Liver (tissue), 9 donors: Measurements from ENCODE around the gene SGCD. TPM values are rescaled to one million over a fixed set of nuclear protein-coding genes. Genes with fewer than 3 reads are reported as not detected.

Source experiments
- DNase-seq: peaks from one replicate; pipeline ENCODE4 v3.0.0-alpha.2; 2017; ENCODE audit warnings: low spot score
- H3K27ac ChIP-seq, 2 donors: one replicate each; pipeline ENCODE4 v1.7.0; 2013; ENCODE audit warnings: inconsistent platforms in 2 of 2, low read length in 2 of 2, control low read depth in 1 of 2, low read depth in 1 of 2, mild to moderate bottlenecking in 1 of 2
- H3K27me3 ChIP-seq, 4 donors: one replicate each; pipeline versions ENCODE4 v1.6.1 to v1.7.0; 2013; ENCODE audit warnings: low read length in 3 of 4, inconsistent platforms in 1 of 4, mild to moderate bottlenecking in 1 of 4, moderate library complexity in 1 of 4; ENCODE audit not compliant: control insufficient read depth in 4 of 4, insufficient read depth in 4 of 4
- H3K36me3 ChIP-seq, 4 donors: one replicate each; pipeline versions ENCODE4 v1.6.1 to v1.7.0; 2013; ENCODE audit warnings: low read length in 3 of 4, mild to moderate bottlenecking in 3 of 4, low read depth in 1 of 4, moderate library complexity in 1 of 4; ENCODE audit not compliant: control insufficient read depth in 4 of 4, insufficient read depth in 3 of 4
- H3K4me1 ChIP-seq, 4 donors: one replicate each; pipeline versions ENCODE4 v1.6.1 to v1.7.0; 2013; ENCODE audit warnings: low read length in 3 of 4, mild to moderate bottlenecking in 3 of 4, moderate library complexity in 1 of 4; ENCODE audit not compliant: control insufficient read depth in 4 of 4, insufficient read depth in 4 of 4
- H3K4me3 ChIP-seq, 3 donors: one replicate each; pipeline versions ENCODE4 v1.6.1 to v1.7.0; 2013; ENCODE audit warnings: low read length in 3 of 3, control low read depth in 1 of 3, low read depth in 1 of 3, mild to moderate bottlenecking in 1 of 3
- H3K9ac ChIP-seq, 2 donors: one replicate each; pipeline ENCODE4 v1.7.0; 2013; ENCODE audit warnings: low read length in 2 of 2, mild to moderate bottlenecking in 2 of 2, moderate library complexity in 2 of 2, control low read depth in 1 of 2, low read depth in 1 of 2
- H3K9me3 ChIP-seq, 4 donors: one replicate each; pipeline versions ENCODE4 v1.6.1 to v1.7.0; 2013; ENCODE audit warnings: low read length in 3 of 4; ENCODE audit not compliant: control insufficient read depth in 4 of 4
- EGR1 ChIP-seq, 2 donors: IDR thresholded peaks; 2 replicates each; pipeline ENCODE4 v1.6.1; 2016 to 2018; ENCODE audit warnings: antibody characterized with exemption in 2 of 2, low read depth in 2 of 2
- FOXA1 ChIP-seq: IDR thresholded peaks from 2 replicates; pipeline ENCODE4 v1.6.1; 2016; ENCODE audit warnings: antibody characterized with exemption
- FOXA2 ChIP-seq: IDR thresholded peaks from 2 replicates; pipeline ENCODE4 v1.6.1; 2016; ENCODE audit warnings: antibody characterized with exemption
- GABPA ChIP-seq, 2 donors: IDR thresholded peaks in 1 of 2; conservative IDR thresholded peaks in 1 of 2; 2 replicates each; pipeline ENCODE4 v1.6.1; 2016; ENCODE audit warnings: antibody characterized with exemption in 2 of 2, mild to moderate bottlenecking in 1 of 2, moderate library complexity in 1 of 2
- HNF4A ChIP-seq, 2 donors: conservative IDR thresholded peaks; 2 replicates each; pipeline ENCODE4 v1.6.1; 2016; ENCODE audit warnings: antibody characterized with exemption in 2 of 2, mild to moderate bottlenecking in 2 of 2
- HNF4G ChIP-seq: IDR thresholded peaks from 2 replicates; pipeline ENCODE4 v1.6.1; 2016; ENCODE audit warnings: antibody characterized with exemption
- JUND ChIP-seq, 2 donors: IDR thresholded peaks; 2 replicates each; pipeline ENCODE4 v1.6.1; 2016; ENCODE audit warnings: antibody characterized with exemption in 2 of 2
- MAX ChIP-seq: IDR thresholded peaks from 2 replicates; pipeline ENCODE4 v1.6.1; 2016; ENCODE audit warnings: antibody characterized with exemption
- NR2F2 ChIP-seq: IDR thresholded peaks from 2 replicates; pipeline ENCODE4 v1.6.1; 2016; ENCODE audit warnings: antibody characterized with exemption
- RAD21 ChIP-seq, 2 donors: IDR thresholded peaks; 2 replicates each; pipeline ENCODE4 v1.6.1; 2016; ENCODE audit warnings: antibody characterized with exemption in 2 of 2, mild to moderate bottlenecking in 2 of 2
- RXRA ChIP-seq, 2 donors: IDR thresholded peaks; 2 replicates each; pipeline ENCODE4 v1.6.1; 2017 to 2018; ENCODE audit warnings: antibody characterized with exemption in 2 of 2, mild to moderate bottlenecking in 1 of 2
- SP1 ChIP-seq: IDR thresholded peaks from 2 replicates; pipeline ENCODE4 v1.6.1; 2018; ENCODE audit warnings: antibody characterized with exemption, mild to moderate bottlenecking
- TAF1 ChIP-seq: conservative IDR thresholded peaks from 2 replicates; pipeline ENCODE4 v1.6.1; 2016; ENCODE audit warnings: antibody characterized with exemption, mild to moderate bottlenecking
- YY1 ChIP-seq: IDR thresholded peaks from 2 replicates; pipeline ENCODE4 v1.6.1; 2016; ENCODE audit warnings: antibody characterized with exemption, mild to moderate bottlenecking
- ZBTB33 ChIP-seq: IDR thresholded peaks from 2 replicates; pipeline ENCODE4 v1.6.1; 2016; ENCODE audit warnings: antibody characterized with exemption
- WGBS: extraction: QIAGEN DNeasy Blood & Tissue Kit; methylation state at CpG from one replicate; pipeline ENCODE4 v1.1.7; 2013; 5-methylcytosine and 5-hydroxymethylcytosine counted together
- polyA plus RNA-seq, 2 donors: library from polyadenylated mRNA; stranded (reverse) in 1 of 2; unstranded in 1 of 2; fragments of 200-250 nt in 1 of 2; fragments of >200 nt in 1 of 2; fragmentation: Nextera tagmentation in 1 of 2; extraction: Ambion mirVana in 1 of 2; gene quantifications; one replicate each; pipeline versions ENCODE4 v1.2.1 to v1.2.3, GENCODE V29; 2013 to 2015
- total RNA-seq, 2 donors: library from RNA; depleted of rRNA; stranded (reverse); fragments of >200 nt; gene quantifications; one replicate each; pipeline ENCODE4 v1.2.3, GENCODE V29; 2014
- TF ChIP-seq, protein P1 (sequence below): IDR thresholded peaks from 2 replicates; pipeline ENCODE4 v1.6.1; 2016; ENCODE audit warnings: antibody characterized with exemption
- TF ChIP-seq, protein P2 (sequence below): IDR thresholded peaks from 2 replicates; pipeline ENCODE4 v1.6.1; 2016; ENCODE audit warnings: antibody characterized with exemption, mild to moderate bottlenecking
- TF ChIP-seq, protein P3 (sequence below): fragments of 150-350 bp; IDR thresholded peaks from 2 replicates; pipeline ENCODE4 v1.5.1; 2017; ENCODE audit warnings: improper control_type of control experiment, low read depth, low read length; ENCODE audit not compliant: missing input control
- donor health status: healthy.
- donor health status: healthy.
- donor health status: healthy.
- donor health status: healthy.
- donor health status: healthy.

Gene SGCD
- total and polyA plus RNA-seq, 4 donors: 0.35 to 1.7 (median 1.0) TPM

DNA sequence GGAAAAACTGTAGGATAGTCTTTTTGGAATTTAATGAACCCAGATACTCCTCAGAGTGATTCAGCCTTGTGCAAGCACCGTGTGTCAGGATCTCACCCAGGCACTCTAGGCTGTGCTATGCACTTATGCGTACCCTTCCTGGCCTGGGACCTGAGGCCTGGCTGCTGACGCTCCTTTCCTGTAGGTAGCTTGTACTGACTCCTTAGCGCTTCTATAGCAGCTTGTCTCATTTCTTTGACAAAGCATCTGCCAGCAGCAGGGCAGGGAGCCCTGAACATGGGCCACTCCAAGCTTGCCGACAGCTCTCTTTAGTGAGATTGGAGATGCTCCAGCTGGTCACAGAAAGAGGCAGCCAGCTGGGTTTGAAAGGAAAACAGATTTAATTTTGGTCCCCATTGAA lies 147.3 kb downstream of the SGCD start:
- Histone ChIP-seq H3K36me3 (no peaks in the 10 kb centered on the region), H3K27ac (no peak overlapping the region), H3K27me3 (no peaks in the 10 kb centered on the region), H3K4me1 (peaks cover 0 to 8% (median 0%) of the 10 kb centered on the region in 4 donors), H3K9me3 (no peaks in the 10 kb centered on the region), H3K9ac (no peak overlapping the region), H3K4me3 (no peak overlapping the region)
- TF ChIP-seq FOXA1: no peak
- TF ChIP-seq TAF1: no peak
- TF ChIP-seq YY1: no peak
- TF ChIP-seq GABPA (IDR thresholded peaks at IDR 0.05 in 1 of 2, conservative IDR thresholded peaks at IDR 0.05 in 1 of 2): no peak
- TF ChIP-seq RAD21 (IDR thresholded peaks at IDR 0.05): no peak
- no peak for TF ChIP-seq HNF4A (conservative IDR thresholded peaks at IDR 0.05)
- no peak for TF ChIP-seq FOXA2
- TF ChIP-seq EGR1 (IDR thresholded peaks at IDR 0.05; ENCODE audit: low read depth in 2 of 2): no peak
- TF ChIP-seq, protein P1, sequence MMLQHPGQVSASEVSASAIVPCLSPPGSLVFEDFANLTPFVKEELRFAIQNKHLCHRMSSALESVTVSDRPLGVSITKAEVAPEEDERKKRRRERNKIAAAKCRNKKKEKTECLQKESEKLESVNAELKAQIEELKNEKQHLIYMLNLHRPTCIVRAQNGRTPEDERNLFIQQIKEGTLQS: no peak
- no peak for TF ChIP-seq HNF4G
- TF ChIP-seq, protein P2, sequence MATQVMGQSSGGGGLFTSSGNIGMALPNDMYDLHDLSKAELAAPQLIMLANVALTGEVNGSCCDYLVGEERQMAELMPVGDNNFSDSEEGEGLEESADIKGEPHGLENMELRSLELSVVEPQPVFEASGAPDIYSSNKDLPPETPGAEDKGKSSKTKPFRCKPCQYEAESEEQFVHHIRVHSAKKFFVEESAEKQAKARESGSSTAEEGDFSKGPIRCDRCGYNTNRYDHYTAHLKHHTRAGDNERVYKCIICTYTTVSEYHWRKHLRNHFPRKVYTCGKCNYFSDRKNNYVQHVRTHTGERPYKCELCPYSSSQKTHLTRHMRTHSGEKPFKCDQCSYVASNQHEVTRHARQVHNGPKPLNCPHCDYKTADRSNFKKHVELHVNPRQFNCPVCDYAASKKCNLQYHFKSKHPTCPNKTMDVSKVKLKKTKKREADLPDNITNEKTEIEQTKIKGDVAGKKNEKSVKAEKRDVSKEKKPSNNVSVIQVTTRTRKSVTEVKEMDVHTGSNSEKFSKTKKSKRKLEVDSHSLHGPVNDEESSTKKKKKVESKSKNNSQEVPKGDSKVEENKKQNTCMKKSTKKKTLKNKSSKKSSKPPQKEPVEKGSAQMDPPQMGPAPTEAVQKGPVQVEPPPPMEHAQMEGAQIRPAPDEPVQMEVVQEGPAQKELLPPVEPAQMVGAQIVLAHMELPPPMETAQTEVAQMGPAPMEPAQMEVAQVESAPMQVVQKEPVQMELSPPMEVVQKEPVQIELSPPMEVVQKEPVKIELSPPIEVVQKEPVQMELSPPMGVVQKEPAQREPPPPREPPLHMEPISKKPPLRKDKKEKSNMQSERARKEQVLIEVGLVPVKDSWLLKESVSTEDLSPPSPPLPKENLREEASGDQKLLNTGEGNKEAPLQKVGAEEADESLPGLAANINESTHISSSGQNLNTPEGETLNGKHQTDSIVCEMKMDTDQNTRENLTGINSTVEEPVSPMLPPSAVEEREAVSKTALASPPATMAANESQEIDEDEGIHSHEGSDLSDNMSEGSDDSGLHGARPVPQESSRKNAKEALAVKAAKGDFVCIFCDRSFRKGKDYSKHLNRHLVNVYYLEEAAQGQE: no peak
- TF ChIP-seq, protein P3, sequence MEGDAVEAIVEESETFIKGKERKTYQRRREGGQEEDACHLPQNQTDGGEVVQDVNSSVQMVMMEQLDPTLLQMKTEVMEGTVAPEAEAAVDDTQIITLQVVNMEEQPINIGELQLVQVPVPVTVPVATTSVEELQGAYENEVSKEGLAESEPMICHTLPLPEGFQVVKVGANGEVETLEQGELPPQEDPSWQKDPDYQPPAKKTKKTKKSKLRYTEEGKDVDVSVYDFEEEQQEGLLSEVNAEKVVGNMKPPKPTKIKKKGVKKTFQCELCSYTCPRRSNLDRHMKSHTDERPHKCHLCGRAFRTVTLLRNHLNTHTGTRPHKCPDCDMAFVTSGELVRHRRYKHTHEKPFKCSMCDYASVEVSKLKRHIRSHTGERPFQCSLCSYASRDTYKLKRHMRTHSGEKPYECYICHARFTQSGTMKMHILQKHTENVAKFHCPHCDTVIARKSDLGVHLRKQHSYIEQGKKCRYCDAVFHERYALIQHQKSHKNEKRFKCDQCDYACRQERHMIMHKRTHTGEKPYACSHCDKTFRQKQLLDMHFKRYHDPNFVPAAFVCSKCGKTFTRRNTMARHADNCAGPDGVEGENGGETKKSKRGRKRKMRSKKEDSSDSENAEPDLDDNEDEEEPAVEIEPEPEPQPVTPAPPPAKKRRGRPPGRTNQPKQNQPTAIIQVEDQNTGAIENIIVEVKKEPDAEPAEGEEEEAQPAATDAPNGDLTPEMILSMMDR: no peak
- no peak for TF ChIP-seq SP1
- no peak for TF ChIP-seq MAX
- no peak for TF ChIP-seq ZBTB33
- TF ChIP-seq JUND (IDR thresholded peaks at IDR 0.05): no peak
- TF ChIP-seq NR2F2: no peak
- no peak for TF ChIP-seq RXRA (IDR thresholded peaks at IDR 0.05)
- 80% methylated on average over 5 of the region's 5 CpGs for WGBS
- DNase-seq: no peak
